Vagina (tissue), 2 donors: ENCODE measurements around the gene B3GALT2. TPM values are rescaled to one million over a fixed set of nuclear protein-coding genes. Genes with fewer than 3 reads are reported as not detected.

Experiments
- DNase-seq, 2 donors: peaks; one replicate each; pipeline ENCODE4 v3.0.0-alpha.2; 2017; ENCODE audit errors: extremely low spot score in 2 of 2
- H3K27ac ChIP-seq: fragments of 200-600 bp; sonication (generic); one replicate; pipeline ENCODE4 v1.5.1; 2019
- H3K27me3 ChIP-seq: fragments of 200-600 bp; sonication (generic); one replicate; pipeline ENCODE4 v1.5.1; 2019
- H3K36me3 ChIP-seq, 2 donors: fragments of 200-600 bp; sonication (generic); one replicate each; pipeline ENCODE4 v1.5.1; 2017 to 2019
- H3K4me1 ChIP-seq: fragments of 200-600 bp; sonication (generic); one replicate; pipeline ENCODE4 v1.5.1; 2019
- H3K4me3 ChIP-seq, 2 donors: fragments of 200-600 bp; sonication (generic); 1 replicate in 1 of 2; 2 replicates in 1 of 2; pipeline ENCODE4 v1.5.1; 2016 to 2019
- H3K9me3 ChIP-seq: fragments of 200-600 bp; sonication (generic); one replicate; pipeline ENCODE4 v1.5.1; 2019
- POLR2A ChIP-seq, 2 donors: fragments of 450-650 bp; IDR thresholded peaks; one replicate each; pipeline ENCODE4 v1.6.1; 2017; ENCODE audit warnings: antibody characterized with exemption in 2 of 2, mild to moderate bottlenecking in 2 of 2, moderate library complexity in 2 of 2
- POLR2AphosphoS5 ChIP-seq, 2 donors: sonication (generic); formaldehyde crosslinking; IDR thresholded peaks; one replicate each; pipeline ENCODE4 v1.9.0; 2017; ENCODE audit warnings: antibody characterized with exemption in 2 of 2, mild to moderate bottlenecking in 2 of 2, low read depth in 1 of 2; ENCODE audit not compliant: insufficient read depth in 1 of 2
- intact Hi-C: fragments of 100-400 bp; cut with DNase I; formaldehyde crosslinking; loops from one replicate; pipeline ENCODE4 v1.15.1; 2023
- total RNA-seq: library from RNA; depleted of rRNA; stranded (reverse); fragments of >200 nt; gene quantifications from one replicate; pipeline ENCODE4 v1.2.3, GENCODE V29; 2016
- TF ChIP-seq, protein P1 (sequence below), 3 experiments: fragments of 450-650 bp in 2 of 3; fragments of 200-600 bp in 1 of 3; sonication (generic) in 1 of 3; IDR thresholded peaks; one replicate each; pipeline ENCODE4 v1.5.1; 2017 to 2019; ENCODE audit warnings: antibody characterized with exemption in 3 of 3, mild to moderate bottlenecking in 2 of 3, moderate library complexity in 2 of 3

Gene B3GALT2
- total RNA-seq, 1 donor from 2014 or later: 0.49 TPM

DNA sequence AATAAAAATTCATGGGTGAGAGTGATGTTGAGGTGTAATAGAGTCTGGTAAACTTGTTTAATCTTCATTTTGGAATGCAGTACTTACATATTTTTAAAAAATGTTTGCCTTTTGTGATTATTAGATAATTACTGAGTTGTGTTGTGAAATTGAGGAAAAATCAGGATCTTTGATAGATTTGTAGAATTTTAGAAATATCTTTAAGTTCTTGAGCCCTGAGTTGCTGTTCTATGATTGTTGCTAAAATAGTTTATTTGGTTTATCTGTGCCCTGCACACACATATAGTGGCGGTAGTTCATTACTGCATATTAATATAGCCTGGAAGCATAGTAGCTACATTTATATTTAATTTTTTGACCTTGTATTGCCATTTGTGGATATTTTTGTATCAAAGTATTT is 1.6 kb downstream of the B3GALT2 start:
- no peaks in the 10 kb centered on the region for H3K27me3 ChIP-seq
- peaks cover 44% of the 10 kb centered on the region for H3K4me1 ChIP-seq
- H3K9me3 ChIP-seq: no peaks in the 10 kb centered on the region
- H3K36me3 ChIP-seq: no peaks in the 10 kb centered on the region
- DNase-seq: no peak
- H3K4me3 ChIP-seq: no peak overlapping the region
- TF ChIP-seq POLR2AphosphoS5 (IDR thresholded peaks at IDR 0.05; ENCODE audit: insufficient read depth in 1 of 2, low read depth in 1 of 2) (no peak), POLR2A (IDR thresholded peaks at IDR 0.05) (no peak)
- TF ChIP-seq, protein P1, sequence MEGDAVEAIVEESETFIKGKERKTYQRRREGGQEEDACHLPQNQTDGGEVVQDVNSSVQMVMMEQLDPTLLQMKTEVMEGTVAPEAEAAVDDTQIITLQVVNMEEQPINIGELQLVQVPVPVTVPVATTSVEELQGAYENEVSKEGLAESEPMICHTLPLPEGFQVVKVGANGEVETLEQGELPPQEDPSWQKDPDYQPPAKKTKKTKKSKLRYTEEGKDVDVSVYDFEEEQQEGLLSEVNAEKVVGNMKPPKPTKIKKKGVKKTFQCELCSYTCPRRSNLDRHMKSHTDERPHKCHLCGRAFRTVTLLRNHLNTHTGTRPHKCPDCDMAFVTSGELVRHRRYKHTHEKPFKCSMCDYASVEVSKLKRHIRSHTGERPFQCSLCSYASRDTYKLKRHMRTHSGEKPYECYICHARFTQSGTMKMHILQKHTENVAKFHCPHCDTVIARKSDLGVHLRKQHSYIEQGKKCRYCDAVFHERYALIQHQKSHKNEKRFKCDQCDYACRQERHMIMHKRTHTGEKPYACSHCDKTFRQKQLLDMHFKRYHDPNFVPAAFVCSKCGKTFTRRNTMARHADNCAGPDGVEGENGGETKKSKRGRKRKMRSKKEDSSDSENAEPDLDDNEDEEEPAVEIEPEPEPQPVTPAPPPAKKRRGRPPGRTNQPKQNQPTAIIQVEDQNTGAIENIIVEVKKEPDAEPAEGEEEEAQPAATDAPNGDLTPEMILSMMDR (IDR thresholded peaks at IDR 0.05): no peak
- intact Hi-C loops: no loop called here
- no peak overlapping the region for H3K27ac ChIP-seq

DNA sequence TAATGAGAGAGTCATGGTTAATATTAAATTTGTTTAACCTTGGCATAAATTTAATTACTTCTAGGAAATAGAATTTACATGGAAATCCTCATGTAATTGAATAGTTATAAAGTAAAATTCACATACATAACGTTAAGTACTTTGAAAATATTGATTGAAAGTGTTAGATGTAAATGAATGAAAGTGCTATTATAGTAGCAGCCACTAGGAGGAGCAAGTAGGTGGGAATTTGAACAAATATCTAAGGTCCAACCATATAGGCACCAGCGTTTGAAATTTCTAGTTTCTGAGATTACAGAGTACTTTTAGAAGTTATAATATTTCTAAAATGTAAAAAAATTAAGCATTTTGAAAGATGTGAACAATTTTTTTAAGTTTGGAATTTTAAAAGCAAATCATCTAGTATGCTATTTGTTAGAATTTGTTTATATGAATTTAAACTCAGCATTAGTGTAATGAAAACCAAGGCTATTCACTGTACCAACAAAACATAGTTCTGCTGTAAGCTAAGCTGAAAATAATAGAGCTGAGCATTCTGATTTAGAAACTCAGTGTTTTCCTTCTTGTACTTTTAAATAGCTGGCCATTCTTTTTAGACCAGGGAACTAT is 3.3 kb downstream of the B3GALT2 start:
- Histone ChIP-seq H3K36me3 (no peaks in the 10 kb centered on the region), H3K4me1 (peaks cover 34% of the 10 kb centered on the region), H3K27me3 (no peaks in the 10 kb centered on the region), H3K9me3 (no peaks in the 10 kb centered on the region), H3K4me3 (no peak overlapping the region), H3K27ac (no peak overlapping the region)
- DNase-seq: no peak
- intact Hi-C loops: no loop called here
- no peak for TF ChIP-seq POLR2AphosphoS5 (IDR thresholded peaks at IDR 0.05; ENCODE audit: insufficient read depth in 1 of 2, low read depth in 1 of 2)
- TF ChIP-seq, protein P1 (IDR thresholded peaks at IDR 0.05): peak; percentile 52 to 78 (median 56)

DNA sequence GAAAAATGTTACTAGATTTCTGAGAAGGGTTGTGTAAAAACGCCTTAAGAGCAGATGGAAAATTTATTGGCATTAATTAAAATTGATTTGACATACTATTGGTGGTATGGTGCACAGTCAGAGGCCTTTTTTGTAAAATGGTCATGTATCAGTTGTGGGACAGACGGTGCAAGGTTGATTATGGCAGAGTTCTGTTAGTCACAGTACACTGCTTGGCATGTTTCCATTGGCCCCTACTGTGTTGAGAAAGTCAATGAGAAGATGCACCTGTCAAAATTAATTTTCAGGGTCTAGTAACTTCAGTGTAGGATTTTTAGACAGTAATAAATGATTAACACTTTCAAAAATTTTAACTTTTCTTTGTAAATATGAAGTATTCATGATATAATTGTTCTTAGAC is 4.4 kb downstream of the B3GALT2 start:
- no peak for TF ChIP-seq POLR2AphosphoS5 (IDR thresholded peaks at IDR 0.05; ENCODE audit: insufficient read depth in 1 of 2, low read depth in 1 of 2)
- no peak for TF ChIP-seq POLR2A (IDR thresholded peaks at IDR 0.05)
- TF ChIP-seq, protein P1 (IDR thresholded peaks at IDR 0.05): no peak
- H3K27me3 ChIP-seq: no peaks in the 10 kb centered on the region
- H3K27ac ChIP-seq: no peak overlapping the region
- H3K4me1 ChIP-seq: peaks cover 29% of the 10 kb centered on the region
- intact Hi-C loops: no loop called here
- no peak overlapping the region for H3K4me3 ChIP-seq
- DNase-seq: no peak
- no peaks in the 10 kb centered on the region for H3K9me3 ChIP-seq
- H3K36me3 ChIP-seq: no peaks in the 10 kb centered on the region

DNA sequence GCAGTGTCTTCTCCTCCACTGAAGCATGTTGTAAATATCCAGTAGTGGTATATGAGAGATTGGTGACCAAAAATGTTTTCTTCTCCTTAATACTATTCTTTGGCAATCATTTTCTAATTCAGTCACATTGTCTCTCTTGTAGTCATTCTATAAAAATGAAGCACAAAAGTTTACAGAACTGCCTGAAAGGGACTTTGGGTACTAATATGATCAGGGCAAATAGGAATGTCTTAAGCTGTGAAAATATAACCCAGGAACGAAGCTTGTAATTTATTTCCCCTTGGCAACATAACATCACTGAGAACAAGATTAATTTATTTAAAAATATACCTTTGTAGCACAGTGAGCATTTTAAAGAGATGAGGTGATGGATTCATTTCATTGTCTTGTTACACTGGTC is 4.9 kb downstream of the B3GALT2 start:
- no peaks in the 10 kb centered on the region for H3K27me3 ChIP-seq
- no peak overlapping the region for H3K27ac ChIP-seq
- H3K4me1 ChIP-seq: peaks cover 25% of the 10 kb centered on the region
- intact Hi-C loops: no loop called here
- H3K4me3 ChIP-seq: no peak overlapping the region
- TF ChIP-seq POLR2A (IDR thresholded peaks at IDR 0.05) (no peak), POLR2AphosphoS5 (IDR thresholded peaks at IDR 0.05; ENCODE audit: insufficient read depth in 1 of 2, low read depth in 1 of 2) (no peak)
- TF ChIP-seq, protein P1 (IDR thresholded peaks at IDR 0.05): no peak
- no peaks in the 10 kb centered on the region for H3K9me3 ChIP-seq
- DNase-seq: no peak
- no peaks in the 10 kb centered on the region for H3K36me3 ChIP-seq

DNA sequence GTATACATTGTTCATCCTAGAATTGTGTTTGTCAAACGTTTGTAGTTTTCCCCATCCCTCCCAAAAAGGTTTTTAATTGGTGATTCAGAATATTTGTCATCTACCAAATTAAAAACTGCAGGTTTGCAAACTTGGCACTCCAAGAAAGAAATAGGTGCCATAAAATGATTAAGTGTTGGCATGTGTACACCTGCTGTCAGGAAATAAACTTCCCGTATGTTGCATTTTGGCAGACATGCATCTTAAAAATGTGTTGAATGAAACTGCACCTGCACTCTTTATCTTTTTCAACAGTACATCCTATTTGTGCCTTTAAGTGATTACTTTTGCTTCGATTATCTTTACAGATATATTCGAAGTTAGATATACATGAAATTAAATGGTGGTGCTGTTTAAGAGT is 7.3 kb downstream of the B3GALT2 start:
- Histone ChIP-seq H3K9me3 (no peaks in the 10 kb centered on the region), H3K4me1 (peaks cover 13% of the 10 kb centered on the region), H3K4me3 (no peak overlapping the region), H3K27ac (no peak overlapping the region), H3K36me3 (no peaks in the 10 kb centered on the region), H3K27me3 (no peaks in the 10 kb centered on the region)
- intact Hi-C loops: no loop called here
- no peak for DNase-seq
- TF ChIP-seq POLR2AphosphoS5 (IDR thresholded peaks at IDR 0.05; ENCODE audit: insufficient read depth in 1 of 2, low read depth in 1 of 2): no peak
- TF ChIP-seq, protein P1 (IDR thresholded peaks at IDR 0.05): no peak
- TF ChIP-seq POLR2A (IDR thresholded peaks at IDR 0.05): no peak
